ENCODE results near the gene THRB.

Gene THRB

DNA sequence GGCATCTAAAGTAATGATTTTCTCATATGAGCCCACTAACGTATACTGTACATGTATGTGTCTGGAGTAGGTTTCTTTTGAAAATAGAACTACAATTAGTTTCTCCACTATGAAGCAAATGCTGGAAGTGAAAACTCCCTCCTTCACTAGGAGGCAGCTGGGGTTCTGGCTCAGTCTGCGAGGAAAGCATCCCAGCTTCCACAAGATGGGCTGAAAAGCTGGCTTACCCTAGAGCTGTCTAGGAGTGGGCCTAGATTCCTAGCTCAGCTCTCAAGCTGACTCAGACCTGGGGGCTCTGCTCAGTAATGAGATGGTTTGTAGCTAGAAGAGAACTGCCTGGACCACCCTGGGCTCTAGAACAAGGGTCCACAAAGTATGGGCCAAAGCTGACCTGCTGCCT, 268.3 kb downstream of the THRB start:
- no peaks in the 10 kb centered on the region for H3K27me3 ChIP-seq (ENCODE audit: control insufficient read depth in 2 of 2, insufficient read depth in 2 of 2, low read length in 2 of 2)
- no peaks in the 10 kb centered on the region for H3K9me3 ChIP-seq (ENCODE audit: control insufficient read depth in 2 of 2, low read length in 2 of 2)
- no peak overlapping the region for H3K9ac ChIP-seq (ENCODE audit: low read depth in 1 of 2, low read length in 2 of 2)
- H3K27ac ChIP-seq (ENCODE audit: low read depth in 2 of 2, low read length in 2 of 2), result no peak overlapping the region
- peaks cover 0 to 2% of the 10 kb centered on the region in 2 donors for H3K4me1 ChIP-seq (ENCODE audit: control insufficient read depth in 2 of 2, insufficient read depth in 2 of 2, low read length in 2 of 2)
- H3K36me3 ChIP-seq (ENCODE audit: control insufficient read depth in 2 of 2, insufficient read depth in 2 of 2, low read length in 2 of 2), result peaks cover 0 to 5% of the 10 kb centered on the region in 2 donors
- no peak overlapping the region for H3K4me3 ChIP-seq (ENCODE audit: low read length in 2 of 2)

GRCh38 chr3:24225385-24225950, 269.2 kb downstream of the THRB start:
- no peak overlapping the region for H3K9ac ChIP-seq (ENCODE audit: low read depth in 1 of 2, low read length in 2 of 2)
- no peaks in the 10 kb centered on the region for H3K9me3 ChIP-seq (ENCODE audit: control insufficient read depth in 2 of 2, low read length in 2 of 2)
- no peak overlapping the region for H3K27ac ChIP-seq (ENCODE audit: low read depth in 2 of 2, low read length in 2 of 2)
- H3K4me3 ChIP-seq (ENCODE audit: low read length in 2 of 2), result no peak overlapping the region
- H3K27me3 ChIP-seq (ENCODE audit: control insufficient read depth in 2 of 2, insufficient read depth in 2 of 2, low read length in 2 of 2), result no peaks in the 10 kb centered on the region
- peaks cover 0 to 2% of the 10 kb centered on the region in 2 donors for H3K4me1 ChIP-seq (ENCODE audit: control insufficient read depth in 2 of 2, insufficient read depth in 2 of 2, low read length in 2 of 2)
- peaks cover 0 to 5% of the 10 kb centered on the region in 2 donors for H3K36me3 ChIP-seq (ENCODE audit: control insufficient read depth in 2 of 2, insufficient read depth in 2 of 2, low read length in 2 of 2)

DNA sequence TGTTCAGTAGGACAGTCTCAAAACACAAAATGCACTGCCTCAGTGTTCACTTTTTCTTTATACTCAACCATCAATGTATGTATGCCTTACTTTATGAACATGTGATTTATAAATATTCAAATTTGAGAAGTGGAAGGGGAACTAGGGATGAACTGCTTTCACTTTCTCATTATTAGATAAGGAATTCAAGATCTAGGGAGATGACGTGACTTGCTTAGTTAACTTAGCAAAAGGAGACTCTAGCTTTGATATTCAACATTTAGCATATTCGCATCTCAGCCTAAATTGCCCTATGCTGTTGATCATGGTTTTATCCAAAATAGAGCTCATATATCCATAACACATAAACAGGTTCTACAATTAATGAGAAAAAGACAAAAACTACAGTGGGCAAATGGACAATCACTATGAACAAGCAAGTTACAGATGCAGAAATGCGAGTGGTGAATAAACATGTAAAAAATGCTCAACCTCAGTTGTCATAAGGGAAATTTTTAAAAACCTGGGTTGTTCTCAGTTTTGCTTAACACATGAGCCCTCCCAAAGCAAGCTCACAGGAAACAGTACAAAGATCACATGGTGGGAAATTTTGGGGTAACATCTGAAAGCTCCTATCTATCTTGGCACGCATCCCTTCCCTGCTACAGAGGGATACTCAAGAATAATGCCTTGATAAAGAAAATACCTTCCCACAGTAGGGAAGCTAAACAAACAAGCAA, 269.8 kb downstream of the THRB start:
- no peaks in the 10 kb centered on the region for H3K9me3 ChIP-seq (ENCODE audit: control insufficient read depth in 2 of 2, low read length in 2 of 2)
- H3K27me3 ChIP-seq (ENCODE audit: control insufficient read depth in 2 of 2, insufficient read depth in 2 of 2, low read length in 2 of 2), result no peaks in the 10 kb centered on the region
- H3K9ac ChIP-seq (ENCODE audit: low read depth in 1 of 2, low read length in 2 of 2), result no peak overlapping the region
- peaks cover 0 to 2% of the 10 kb centered on the region in 2 donors for H3K4me1 ChIP-seq (ENCODE audit: control insufficient read depth in 2 of 2, insufficient read depth in 2 of 2, low read length in 2 of 2)
- no peak overlapping the region for H3K27ac ChIP-seq (ENCODE audit: low read depth in 2 of 2, low read length in 2 of 2)
- H3K36me3 ChIP-seq (ENCODE audit: control insufficient read depth in 2 of 2, insufficient read depth in 2 of 2, low read length in 2 of 2), result peaks cover 0 to 5% of the 10 kb centered on the region in 2 donors
- no peak overlapping the region for H3K4me3 ChIP-seq (ENCODE audit: low read length in 2 of 2)

GRCh38 chr3:24222165-24222805, 272.4 kb downstream of the THRB start:
- Histone ChIP-seq H3K36me3 (ENCODE audit: control insufficient read depth in 2 of 2, insufficient read depth in 2 of 2, low read length in 2 of 2) (peaks cover 0 to 4% of the 10 kb centered on the region in 2 donors), H3K9ac (ENCODE audit: low read depth in 1 of 2, low read length in 2 of 2) (no peak overlapping the region), H3K27ac (ENCODE audit: low read depth in 2 of 2, low read length in 2 of 2) (no peak overlapping the region), H3K4me1 (ENCODE audit: control insufficient read depth in 2 of 2, insufficient read depth in 2 of 2, low read length in 2 of 2) (peaks cover 0 to 2% of the 10 kb centered on the region in 2 donors), H3K9me3 (ENCODE audit: control insufficient read depth in 2 of 2, low read length in 2 of 2) (no peaks in the 10 kb centered on the region), H3K4me3 (ENCODE audit: low read length in 2 of 2) (no peak overlapping the region), H3K27me3 (ENCODE audit: control insufficient read depth in 2 of 2, insufficient read depth in 2 of 2, low read length in 2 of 2) (no peaks in the 10 kb centered on the region)

- Histone ChIP-seq H3K36me3 (ENCODE audit: control insufficient read depth in 2 of 2, insufficient read depth in 2 of 2, low read length in 2 of 2) (no peaks in the 10 kb centered on the region), H3K4me1 (ENCODE audit: control insufficient read depth in 2 of 2, insufficient read depth in 2 of 2, low read length in 2 of 2) (no peaks in the 10 kb centered on the region), H3K4me3 (ENCODE audit: low read length in 2 of 2) (no peak overlapping the region), H3K9ac (ENCODE audit: low read depth in 1 of 2, low read length in 2 of 2) (no peak overlapping the region), H3K27me3 (ENCODE audit: control insufficient read depth in 2 of 2, insufficient read depth in 2 of 2, low read length in 2 of 2) (no peaks in the 10 kb centered on the region), H3K9me3 (ENCODE audit: control insufficient read depth in 2 of 2, low read length in 2 of 2) (no peaks in the 10 kb centered on the region), H3K27ac (ENCODE audit: low read depth in 2 of 2, low read length in 2 of 2) (no peak overlapping the region)
Measured at GRCh38 chr3:24220859-24221657, 273.6 kb downstream of the THRB start.

GRCh38 chr3:24215502-24215901, 279.1 kb downstream of the THRB start:
- Histone ChIP-seq H3K27ac (ENCODE audit: low read depth in 2 of 2, low read length in 2 of 2) (no peak overlapping the region), H3K36me3 (ENCODE audit: control insufficient read depth in 2 of 2, insufficient read depth in 2 of 2, low read length in 2 of 2) (no peaks in the 10 kb centered on the region), H3K4me3 (ENCODE audit: low read length in 2 of 2) (no peak overlapping the region), H3K9me3 (ENCODE audit: control insufficient read depth in 2 of 2, low read length in 2 of 2) (no peaks in the 10 kb centered on the region), H3K27me3 (ENCODE audit: control insufficient read depth in 2 of 2, insufficient read depth in 2 of 2, low read length in 2 of 2) (no peaks in the 10 kb centered on the region), H3K9ac (ENCODE audit: low read depth in 1 of 2, low read length in 2 of 2) (no peak overlapping the region), H3K4me1 (ENCODE audit: control insufficient read depth in 2 of 2, insufficient read depth in 2 of 2, low read length in 2 of 2) (no peaks in the 10 kb centered on the region)

GRCh38 chr3:24211381-24211780, 283.3 kb downstream of the THRB start:
- Histone ChIP-seq H3K4me1 (ENCODE audit: control insufficient read depth in 2 of 2, insufficient read depth in 2 of 2, low read length in 2 of 2) (no peaks in the 10 kb centered on the region), H3K4me3 (ENCODE audit: low read length in 2 of 2) (no peak overlapping the region), H3K27me3 (ENCODE audit: control insufficient read depth in 2 of 2, insufficient read depth in 2 of 2, low read length in 2 of 2) (no peaks in the 10 kb centered on the region), H3K9ac (ENCODE audit: low read depth in 1 of 2, low read length in 2 of 2) (no peak overlapping the region), H3K27ac (ENCODE audit: low read depth in 2 of 2, low read length in 2 of 2) (no peak overlapping the region), H3K36me3 (ENCODE audit: control insufficient read depth in 2 of 2, insufficient read depth in 2 of 2, low read length in 2 of 2) (no peaks in the 10 kb centered on the region), H3K9me3 (ENCODE audit: control insufficient read depth in 2 of 2, low read length in 2 of 2) (no peaks in the 10 kb centered on the region)

DNA sequence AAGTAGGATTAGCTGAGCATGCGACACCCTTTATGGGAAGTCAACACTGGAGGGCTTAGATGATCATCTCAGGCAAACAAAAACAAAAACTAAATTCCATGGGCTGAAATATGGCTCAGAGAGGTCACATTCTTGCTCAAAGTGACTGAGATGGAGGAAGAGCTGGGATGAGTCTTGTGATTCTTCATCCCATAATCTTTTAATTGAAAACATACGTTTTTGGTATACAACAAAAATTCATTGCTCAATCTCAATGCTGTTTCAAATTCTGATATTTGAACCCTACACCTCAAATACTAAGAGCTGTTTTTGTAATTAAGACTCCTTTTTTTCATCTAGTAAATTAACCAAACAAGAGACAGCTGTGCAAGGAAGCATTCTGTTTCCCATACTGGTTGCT, 292.6 kb downstream of the THRB start:
- H3K27ac ChIP-seq (ENCODE audit: low read depth in 2 of 2, low read length in 2 of 2), result no peak overlapping the region
- no peaks in the 10 kb centered on the region for H3K27me3 ChIP-seq (ENCODE audit: control insufficient read depth in 2 of 2, insufficient read depth in 2 of 2, low read length in 2 of 2)
- no peaks in the 10 kb centered on the region for H3K4me1 ChIP-seq (ENCODE audit: control insufficient read depth in 2 of 2, insufficient read depth in 2 of 2, low read length in 2 of 2)
- no peak overlapping the region for H3K9ac ChIP-seq (ENCODE audit: low read depth in 1 of 2, low read length in 2 of 2)
- no peaks in the 10 kb centered on the region for H3K36me3 ChIP-seq (ENCODE audit: control insufficient read depth in 2 of 2, insufficient read depth in 2 of 2, low read length in 2 of 2)
- no peaks in the 10 kb centered on the region for H3K9me3 ChIP-seq (ENCODE audit: control insufficient read depth in 2 of 2, low read length in 2 of 2)
- H3K4me3 ChIP-seq (ENCODE audit: low read length in 2 of 2), result no peak overlapping the region

- H3K27me3 ChIP-seq (ENCODE audit: control insufficient read depth in 2 of 2, insufficient read depth in 2 of 2, low read length in 2 of 2), result no peaks in the 10 kb centered on the region
- H3K4me3 ChIP-seq (ENCODE audit: low read length in 2 of 2), result no peak overlapping the region
- no peak overlapping the region for H3K9ac ChIP-seq (ENCODE audit: low read depth in 1 of 2, low read length in 2 of 2)
- H3K9me3 ChIP-seq (ENCODE audit: control insufficient read depth in 2 of 2, low read length in 2 of 2), result no peaks in the 10 kb centered on the region
- H3K27ac ChIP-seq (ENCODE audit: low read depth in 2 of 2, low read length in 2 of 2), result no peak overlapping the region
- no peaks in the 10 kb centered on the region for H3K4me1 ChIP-seq (ENCODE audit: control insufficient read depth in 2 of 2, insufficient read depth in 2 of 2, low read length in 2 of 2)
- no peaks in the 10 kb centered on the region for H3K36me3 ChIP-seq (ENCODE audit: control insufficient read depth in 2 of 2, insufficient read depth in 2 of 2, low read length in 2 of 2)
Measured at GRCh38 chr3:24201301-24201700, 293.3 kb downstream of the THRB start.

- no peaks in the 10 kb centered on the region for H3K27me3 ChIP-seq (ENCODE audit: control insufficient read depth in 2 of 2, insufficient read depth in 2 of 2, low read length in 2 of 2)
- H3K4me1 ChIP-seq (ENCODE audit: control insufficient read depth in 2 of 2, insufficient read depth in 2 of 2, low read length in 2 of 2), result no peaks in the 10 kb centered on the region
- no peak overlapping the region for H3K4me3 ChIP-seq (ENCODE audit: low read length in 2 of 2)
- no peaks in the 10 kb centered on the region for H3K9me3 ChIP-seq (ENCODE audit: control insufficient read depth in 2 of 2, low read length in 2 of 2)
- H3K36me3 ChIP-seq (ENCODE audit: control insufficient read depth in 2 of 2, insufficient read depth in 2 of 2, low read length in 2 of 2), result no peaks in the 10 kb centered on the region
- no peak overlapping the region for H3K27ac ChIP-seq (ENCODE audit: low read depth in 2 of 2, low read length in 2 of 2)
- no peak overlapping the region for H3K9ac ChIP-seq (ENCODE audit: low read depth in 1 of 2, low read length in 2 of 2)
Measured at GRCh38 chr3:24199775-24200247, 294.8 kb downstream of the THRB start.

All from mucosa of rectum (tissue), 2 donors.